Stimulated activated CD8-positive, alpha-beta memory T cell treated with anti-CD3 and anti-CD28 coated beads, Interleukin-12 subunit alpha, Interleukin-12 subunit beta, amount 100 ng/mL, for 1 hour (primary cell): ENCODE data around the gene SCARF2.
"Not testable (repeated sequence)": the region's sequence is repeated elsewhere in the genome, so short reads cannot be mapped to it uniquely, and the experiment has no call there.

Source experiments
- DNase-seq: peaks from one replicate; pipeline ENCODE4 v3.0.0-alpha.2; 2020; ENCODE audit warnings: low read depth

The SCARF2 gene

GRCh38 chr22:20392983-20393704, 44.5 kb downstream of the SCARF2 start:
- DNase-seq = no peak

GRCh38 chr22:20392365-20392881, 45.2 kb downstream of the SCARF2 start:
- DNase-seq = not testable (repeated sequence)

DNA sequence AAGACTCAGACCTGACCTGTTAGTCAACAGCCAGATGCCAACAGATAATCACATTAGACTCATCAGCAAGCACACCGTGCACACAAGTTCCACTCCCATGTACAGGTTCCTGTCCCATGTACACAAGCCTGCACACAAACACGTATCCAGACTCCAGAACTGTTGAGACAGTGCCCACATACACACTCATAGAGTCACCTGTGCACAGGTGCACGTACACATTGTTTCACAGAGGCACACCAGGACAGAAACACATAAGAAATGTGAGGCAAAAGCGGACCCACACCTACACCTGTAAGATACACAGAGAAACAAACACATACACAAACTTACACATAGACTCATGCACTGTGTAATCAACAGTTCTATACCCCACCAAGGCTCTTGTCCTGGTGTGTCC, 46.4 kb downstream of the SCARF2 start:
- DNase-seq = no peak

GRCh38 chr22:20390394-20390907, 47.2 kb downstream of the SCARF2 start:
- no peak for DNase-seq

- DNase-seq = no peak
Observed at GRCh38 chr22:20389288-20389687, 48.3 kb downstream of the SCARF2 start.

- no peak for DNase-seq
Observed at GRCh38 chr22:20388200-20388599, 49.4 kb downstream of the SCARF2 start.

- no peak for DNase-seq
Observed at GRCh38 chr22:20386972-20387371, 50.7 kb downstream of the SCARF2 start.

GRCh38 chr22:20386336-20386735, 51.3 kb downstream of the SCARF2 start:
- no peak for DNase-seq

- no peak for DNase-seq
Observed at GRCh38 chr22:20384865-20385264, 52.8 kb downstream of the SCARF2 start.

- no peak for DNase-seq
Observed at GRCh38 chr22:20384171-20384570, 53.5 kb downstream of the SCARF2 start.

GRCh38 chr22:20383538-20383937, 54.1 kb downstream of the SCARF2 start:
- DNase-seq = no peak

- DNase-seq = no peak
Observed at GRCh38 chr22:20380486-20380885, 57.1 kb downstream of the SCARF2 start.

GRCh38 chr22:20378684-20379083, 58.9 kb downstream of the SCARF2 start:
- not testable (repeated sequence) for DNase-seq

GRCh38 chr22:20378110-20378509, 59.5 kb downstream of the SCARF2 start:
- DNase-seq = no peak

DNA sequence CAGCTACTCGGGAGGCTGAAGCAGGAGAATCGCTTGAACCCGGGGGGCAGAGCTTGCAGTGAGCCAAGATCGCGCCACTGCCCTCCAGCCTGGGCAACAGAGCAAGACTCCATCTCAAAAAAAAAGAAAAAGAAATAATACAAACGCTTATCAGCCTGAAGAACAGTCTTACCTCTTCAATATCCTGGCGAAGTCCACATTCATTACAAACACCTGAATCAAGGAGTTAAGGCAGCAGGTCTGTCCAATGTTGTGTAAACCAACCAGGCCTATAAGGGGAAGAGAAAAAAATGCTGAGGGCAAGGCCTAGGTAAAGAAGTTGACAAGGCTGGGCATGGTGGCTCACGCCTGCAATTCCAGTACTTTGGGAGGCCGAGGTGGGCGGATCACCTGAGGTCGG, 60.6 kb downstream of the SCARF2 start:
- not testable (repeated sequence) for DNase-seq

DNA sequence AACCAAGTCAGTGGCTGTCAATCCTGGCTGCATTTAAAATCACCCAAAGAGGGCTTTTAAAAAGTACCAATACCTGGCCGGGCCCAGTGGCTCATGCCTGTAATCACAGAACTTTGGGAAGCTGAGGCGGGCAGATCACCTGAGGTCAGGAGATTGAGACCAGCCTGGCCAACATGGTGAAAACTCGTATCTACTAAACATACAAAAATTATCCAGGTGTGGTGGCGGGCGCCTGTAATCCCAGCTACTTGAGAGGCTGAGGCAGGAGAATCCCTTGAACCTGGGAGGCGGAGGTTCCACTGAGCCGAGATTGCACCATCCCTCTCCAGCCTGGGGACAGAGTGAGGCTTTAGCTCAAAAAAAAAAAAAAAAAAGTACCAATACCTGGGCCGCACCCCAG, 61.3 kb downstream of the SCARF2 start:
- DNase-seq = not testable (repeated sequence)
